GM12878 (cell line): ENCODE results near the gene AVP. TPM values are rescaled to one million over a fixed set of nuclear protein-coding genes. Genes with fewer than 3 reads are reported as not detected.
"Not testable (repeated sequence)": the region's sequence is repeated elsewhere in the genome, so short reads cannot be mapped to it uniquely, and the experiment has no call there.

Experiments
- ATAC-seq: fragments of 200-7000 bp; cut with Tn5 transposase; 3 replicates; pipeline ENCODE4 v1.9.1; 2020; ENCODE audit warnings: mild to moderate bottlenecking, moderate library complexity
- BruUV-seq: library from RNA; stranded (reverse); fragments of 400-500 nt; replicated peaks from 2 replicates; lab custom pipeline; 2021; lab: Mats Ljungman, UMichigan
- CTCF ChIA-PET: fragments of 300-600 bp; sonication (Branson Sonifier 250); formaldehyde crosslinking; extraction: SDS; loops from one replicate; lab custom pipeline; 2021; ENCODE audit warnings: inconsistent platforms; lab: Yijun Ruan, JAX
- POLR2A ChIA-PET: fragments of 350-600 bp; formaldehyde crosslinking; extraction: SDS; loops from one replicate; lab custom pipeline; 2021; ENCODE audit warnings: inconsistent platforms; lab: Charles Lee
- RAD21 ChIA-PET: fragments of 300-600 bp; sonication (Branson Sonifier 250); formaldehyde crosslinking; loops from one replicate; lab custom pipeline; 2023; ENCODE audit warnings: antibody characterized with exemption; ENCODE audit not compliant: unreplicated experiment; lab: Charles Lee
- SMC1A ChIA-PET: fragments of 300-600 bp; sonication (Branson Sonifier 250); formaldehyde crosslinking; loops from one replicate; lab custom pipeline; 2023; ENCODE audit not compliant: unreplicated experiment, uncharacterized antibody; lab: Charles Lee
- DNase-seq: peaks from one replicate; pipeline ENCODE4 v3.0.0-alpha.2; 2011; ENCODE audit warnings: low read depth, low spot score
- FAIRE-seq: peaks from 3 replicates; lab custom pipeline; 2011; peaks lifted over from hg19 to GRCh38; lab: Jason Lieb, UNC
- H2AFZ ChIP-seq: 2 replicates; pipeline ENCODE4 v1.6.0; 2011; ENCODE audit warnings: low read depth, low read length, control low read depth; ENCODE audit not compliant: control insufficient read depth
- H3K27ac ChIP-seq: 2 replicates; pipeline ENCODE4 v1.5.1; 2011; ENCODE audit warnings: control low read depth; ENCODE audit not compliant: control insufficient read depth, insufficient read depth
- H3K27me3 ChIP-seq, 2 experiments: replicated peaks in 1 of 2; 2 replicates each; pipeline versions ENCODE4 v1.6.0 to v1.6.1; 2011; ENCODE audit warnings: low read length in 1 of 2; ENCODE audit not compliant: control insufficient read depth in 2 of 2, insufficient read depth in 2 of 2
- H3K36me3 ChIP-seq, 2 experiments: 2 replicates each; pipeline ENCODE4 v1.5.1; 2011; ENCODE audit warnings: low read length in 1 of 2; ENCODE audit not compliant: control insufficient read depth in 2 of 2, insufficient read depth in 2 of 2
- H3K4me1 ChIP-seq: 2 replicates; pipeline ENCODE4 v1.6.1; 2011; ENCODE audit warnings: mild to moderate bottlenecking, low read length, moderate library complexity, mixed read lengths; ENCODE audit not compliant: control insufficient read depth, insufficient read depth
- H3K4me2 ChIP-seq: 2 replicates; pipeline ENCODE4 v1.6.0; 2011; ENCODE audit warnings: control low read depth; ENCODE audit not compliant: control insufficient read depth, insufficient read depth
- H3K4me3 ChIP-seq: fragments of 200-600 bp; sonication (generic); 2 replicates; pipeline ENCODE4 v1.5.1; 2016
- H3K79me2 ChIP-seq: 2 replicates; pipeline ENCODE4 v1.6.0; 2011; ENCODE audit warnings: low read length; ENCODE audit not compliant: control insufficient read depth, insufficient read depth
- H3K9ac ChIP-seq: 2 replicates; pipeline ENCODE4 v1.8.0; 2011; ENCODE audit warnings: low read length, control low read depth, mixed read lengths; ENCODE audit not compliant: control insufficient read depth, insufficient read depth
- H3K9me3 ChIP-seq: replicated peaks from 3 replicates; pipeline ENCODE4 v1.5.1; 2011; ENCODE audit warnings: mild to moderate bottlenecking, low read length; ENCODE audit not compliant: control insufficient read depth, insufficient read depth
- H4K20me1 ChIP-seq: 2 replicates; pipeline ENCODE4 v1.6.0; 2011; ENCODE audit not compliant: control insufficient read depth, insufficient read depth
- CREM ChIP-seq: IDR thresholded peaks from 2 replicates; pipeline ENCODE4 v1.6.1; 2014; ENCODE audit warnings: antibody characterized with exemption, low read depth
- RFX5 ChIP-seq: IDR thresholded peaks from 2 replicates; pipeline ENCODE4 v1.6.1; 2011; ENCODE audit warnings: low read depth, low read length, improper control_type of control experiment
- STAT3 ChIP-seq: IDR thresholded peaks from 2 replicates; pipeline ENCODE4 v1.6.1; 2011; ENCODE audit warnings: low read depth, low read length, improper control_type of control experiment
- ZNF217 ChIP-seq: fragments of 450-650 bp; IDR thresholded peaks from 2 replicates; pipeline ENCODE4 v1.6.1; 2017; ENCODE audit warnings: antibody characterized with exemption, mild to moderate bottlenecking
- WGBS: methylation state at CpG from one replicate; pipeline ENCODE4 v1.1.6; 2016; ENCODE audit warnings: low lambda C conversion rate; ENCODE audit not compliant: insufficient replicate concordance, insufficient coverage; ENCODE audit errors: missing lambda C conversion rate; 5-methylcytosine and 5-hydroxymethylcytosine counted together
- in situ Hi-C: fragments of 300-500 bp; cut with MboI; formaldehyde crosslinking; loops from 9 replicates; pipeline ENCODE4 v1.14.3; 2018; ENCODE audit warnings: mixed read lengths
- intact Hi-C: fragments of 100-400 bp; cut with micrococcal nuclease; formaldehyde crosslinking; loops from one replicate; pipeline ENCODE4 v1.14.2; 2022; ENCODE audit not compliant: unreplicated experiment
- polyA plus RNA-seq, 11 experiments: library from polyadenylated mRNA; depleted of rRNA in 4 of 11; unstranded in 6 of 11; stranded (reverse) in 5 of 11; fragments of >200 nt; fragmentation: Nextera tagmentation in 4 of 11; fragmentation: Illumina TruSeq in 1 of 11; extraction: Ambion mirVana in 4 of 11; extraction: Trizol in 1 of 11; gene quantifications; 1 replicate in 1 of 11; 2 replicates in 10 of 11; pipeline versions ENCODE4 v1.2.1 to v1.2.3, GENCODE V29; 2011 to 2016; ENCODE audit warnings: inconsistent platforms in 2 of 11, missing spikeins in 2 of 11, low read depth in 1 of 11
- total RNA-seq, 4 experiments: library from RNA; depleted of rRNA in 3 of 4; stranded (reverse); fragments of >200 nt in 3 of 4; fragmentation: Illumina TruSeq in 1 of 4; extraction: Trizol in 1 of 4; gene quantifications; 2 replicates each; pipeline versions ENCODE4 v1.2.1 to v1.2.3, GENCODE V29; 2013 to 2021
- TF ChIP-seq, protein P1 (sequence below): fragments of 450-650 bp; formaldehyde crosslinking; IDR thresholded peaks from 2 replicates; pipeline ENCODE4 v1.4.0; 2020; ENCODE audit warnings: mild to moderate bottlenecking, moderate library complexity

AVP gene
- total and polyA plus RNA-seq, 10 of the 15 experiments (the other 5 are each of a cell fraction or from before 2014, with no cell fraction given): not detected

DNA sequence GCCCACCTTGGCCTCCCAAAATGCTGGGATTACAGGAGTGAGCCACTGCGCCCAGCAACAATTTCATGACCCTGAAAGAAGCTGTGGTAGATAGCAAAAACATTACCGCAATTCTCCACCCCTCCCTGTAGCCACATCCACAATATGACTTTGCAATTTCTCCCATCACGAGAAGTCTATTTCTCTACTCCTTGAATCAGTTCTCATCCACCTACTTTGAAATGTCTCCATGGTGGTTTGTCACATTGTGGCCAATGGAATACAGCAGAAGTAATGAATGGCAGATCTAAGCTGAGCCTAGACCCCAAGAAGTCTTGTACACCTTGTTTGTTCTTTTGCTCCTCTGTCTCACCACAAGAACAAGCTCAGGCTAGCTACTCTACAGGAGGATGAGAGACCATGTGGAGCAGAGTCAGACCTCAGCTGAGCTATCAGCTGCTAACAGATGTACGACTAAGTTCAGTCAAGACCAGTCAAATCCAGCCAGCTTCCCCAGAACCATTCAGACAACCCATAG lies 6.8 kb downstream of the AVP start (continued):
- TF ChIP-seq, protein P1, sequence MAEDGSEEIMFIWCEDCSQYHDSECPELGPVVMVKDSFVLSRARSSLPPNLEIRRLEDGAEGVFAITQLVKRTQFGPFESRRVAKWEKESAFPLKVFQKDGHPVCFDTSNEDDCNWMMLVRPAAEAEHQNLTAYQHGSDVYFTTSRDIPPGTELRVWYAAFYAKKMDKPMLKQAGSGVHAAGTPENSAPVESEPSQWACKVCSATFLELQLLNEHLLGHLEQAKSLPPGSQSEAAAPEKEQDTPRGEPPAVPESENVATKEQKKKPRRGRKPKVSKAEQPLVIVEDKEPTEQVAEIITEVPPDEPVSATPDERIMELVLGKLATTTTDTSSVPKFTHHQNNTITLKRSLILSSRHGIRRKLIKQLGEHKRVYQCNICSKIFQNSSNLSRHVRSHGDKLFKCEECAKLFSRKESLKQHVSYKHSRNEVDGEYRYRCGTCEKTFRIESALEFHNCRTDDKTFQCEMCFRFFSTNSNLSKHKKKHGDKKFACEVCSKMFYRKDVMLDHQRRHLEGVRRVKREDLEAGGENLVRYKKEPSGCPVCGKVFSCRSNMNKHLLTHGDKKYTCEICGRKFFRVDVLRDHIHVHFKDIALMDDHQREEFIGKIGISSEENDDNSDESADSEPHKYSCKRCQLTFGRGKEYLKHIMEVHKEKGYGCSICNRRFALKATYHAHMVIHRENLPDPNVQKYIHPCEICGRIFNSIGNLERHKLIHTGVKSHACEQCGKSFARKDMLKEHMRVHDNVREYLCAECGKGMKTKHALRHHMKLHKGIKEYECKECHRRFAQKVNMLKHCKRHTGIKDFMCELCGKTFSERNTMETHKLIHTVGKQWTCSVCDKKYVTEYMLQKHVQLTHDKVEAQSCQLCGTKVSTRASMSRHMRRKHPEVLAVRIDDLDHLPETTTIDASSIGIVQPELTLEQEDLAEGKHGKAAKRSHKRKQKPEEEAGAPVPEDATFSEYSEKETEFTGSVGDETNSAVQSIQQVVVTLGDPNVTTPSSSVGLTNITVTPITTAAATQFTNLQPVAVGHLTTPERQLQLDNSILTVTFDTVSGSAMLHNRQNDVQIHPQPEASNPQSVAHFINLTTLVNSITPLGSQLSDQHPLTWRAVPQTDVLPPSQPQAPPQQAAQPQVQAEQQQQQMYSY (CRISPR knock-in tag): no peak
- TF ChIP-seq ZNF217: no peak
- TF ChIP-seq RFX5: no peak
- no peak for TF ChIP-seq CREM
- no peak for TF ChIP-seq STAT3

DNA sequence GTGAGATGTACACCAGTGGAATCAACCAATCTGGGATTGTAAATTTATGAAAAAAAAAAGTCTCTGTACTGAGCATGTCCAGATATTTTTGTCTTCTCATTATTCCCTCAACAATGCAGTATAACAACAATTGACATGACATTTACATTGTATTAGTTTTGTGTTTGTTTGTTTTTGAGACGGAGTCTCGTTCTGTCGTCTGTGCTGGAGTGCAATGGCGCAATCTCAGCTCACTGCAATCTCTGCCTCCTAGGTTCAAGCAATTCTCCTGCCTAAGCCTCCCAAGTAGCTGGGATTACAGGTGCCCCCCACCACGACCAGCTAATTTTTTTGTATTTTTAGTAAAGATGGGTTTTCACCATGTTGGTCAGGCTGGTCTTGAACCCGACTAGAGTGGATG lies 9.2 kb downstream of the AVP start:
- H2AFZ ChIP-seq, POLR2A ChIA-PET, ATAC-seq, DNase-seq, H3K4me3 ChIP-seq, H3K4me2 ChIP-seq, H3K9ac ChIP-seq, in situ Hi-C loops, intact Hi-C loops, RAD21 ChIA-PET, H3K9me3 ChIP-seq, H3K79me2 ChIP-seq, H3K4me1 ChIP-seq, H3K27me3 ChIP-seq, BruUV-seq, H3K27ac ChIP-seq, SMC1A ChIA-PET, H4K20me1 ChIP-seq, FAIRE-seq, H3K36me3 ChIP-seq, CTCF ChIA-PET: not testable (repeated sequence)
- 54% methylated on average over 6 of the region's 6 CpGs for WGBS
